GM20000 (cell line): ENCODE results near the gene DMRTB1.

Source experiments
- DNase-seq: peaks from one replicate; pipeline ENCODE4 v3.0.0; 2012; ENCODE audit warnings: low spot score
- TF ChIP-seq, protein P1 (sequence below): IDR thresholded peaks from 2 replicates; pipeline ENCODE4 v1.5.1; 2012; ENCODE audit warnings: mild to moderate bottlenecking, control low read depth; ENCODE audit errors: extremely low read depth, missing control alignments

Gene DMRTB1

GRCh38 chr1:53459321-53460175, at the start of gene DMRTB1:
DMRTB1 (plus strand) TSS chr1:53459399; CDS start chr1:53459454, 55 bp downstream.
- TF ChIP-seq, protein P1, sequence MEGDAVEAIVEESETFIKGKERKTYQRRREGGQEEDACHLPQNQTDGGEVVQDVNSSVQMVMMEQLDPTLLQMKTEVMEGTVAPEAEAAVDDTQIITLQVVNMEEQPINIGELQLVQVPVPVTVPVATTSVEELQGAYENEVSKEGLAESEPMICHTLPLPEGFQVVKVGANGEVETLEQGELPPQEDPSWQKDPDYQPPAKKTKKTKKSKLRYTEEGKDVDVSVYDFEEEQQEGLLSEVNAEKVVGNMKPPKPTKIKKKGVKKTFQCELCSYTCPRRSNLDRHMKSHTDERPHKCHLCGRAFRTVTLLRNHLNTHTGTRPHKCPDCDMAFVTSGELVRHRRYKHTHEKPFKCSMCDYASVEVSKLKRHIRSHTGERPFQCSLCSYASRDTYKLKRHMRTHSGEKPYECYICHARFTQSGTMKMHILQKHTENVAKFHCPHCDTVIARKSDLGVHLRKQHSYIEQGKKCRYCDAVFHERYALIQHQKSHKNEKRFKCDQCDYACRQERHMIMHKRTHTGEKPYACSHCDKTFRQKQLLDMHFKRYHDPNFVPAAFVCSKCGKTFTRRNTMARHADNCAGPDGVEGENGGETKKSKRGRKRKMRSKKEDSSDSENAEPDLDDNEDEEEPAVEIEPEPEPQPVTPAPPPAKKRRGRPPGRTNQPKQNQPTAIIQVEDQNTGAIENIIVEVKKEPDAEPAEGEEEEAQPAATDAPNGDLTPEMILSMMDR: no peak
- no peak for DNase-seq

- TF ChIP-seq, protein P1: no peak
- no peak for DNase-seq
Measured at GRCh38 chr1:53409695-53410094, 49.5 kb upstream of the DMRTB1 start.

DNA sequence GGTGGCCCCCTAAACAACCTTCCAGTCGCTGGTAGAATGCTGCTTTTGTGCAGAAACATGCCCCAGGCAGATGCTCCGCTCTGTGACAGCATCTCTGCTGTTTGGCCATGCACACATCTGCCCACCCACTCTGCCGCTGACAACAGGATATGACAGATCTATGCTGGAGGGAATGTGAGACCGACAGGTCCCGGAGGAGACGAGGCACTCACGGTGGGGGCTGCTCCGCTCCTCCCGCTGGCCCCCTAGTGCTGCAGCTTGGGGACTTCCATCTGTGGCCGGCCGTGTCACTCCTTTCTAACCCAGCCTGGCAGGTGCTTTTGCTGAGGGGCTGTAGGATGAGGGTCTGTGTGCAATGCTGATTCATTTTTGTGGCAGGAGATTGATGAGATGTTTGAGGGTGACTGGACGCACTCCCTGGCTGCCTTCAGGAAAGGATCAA, 49.1 kb upstream of the DMRTB1 start:
- TF ChIP-seq, protein P1: no peak
- DNase-seq: no peak

- DNase-seq: no peak
- TF ChIP-seq, protein P1: no peak
Measured at GRCh38 chr1:53410701-53411100, 48.5 kb upstream of the DMRTB1 start.

DNA sequence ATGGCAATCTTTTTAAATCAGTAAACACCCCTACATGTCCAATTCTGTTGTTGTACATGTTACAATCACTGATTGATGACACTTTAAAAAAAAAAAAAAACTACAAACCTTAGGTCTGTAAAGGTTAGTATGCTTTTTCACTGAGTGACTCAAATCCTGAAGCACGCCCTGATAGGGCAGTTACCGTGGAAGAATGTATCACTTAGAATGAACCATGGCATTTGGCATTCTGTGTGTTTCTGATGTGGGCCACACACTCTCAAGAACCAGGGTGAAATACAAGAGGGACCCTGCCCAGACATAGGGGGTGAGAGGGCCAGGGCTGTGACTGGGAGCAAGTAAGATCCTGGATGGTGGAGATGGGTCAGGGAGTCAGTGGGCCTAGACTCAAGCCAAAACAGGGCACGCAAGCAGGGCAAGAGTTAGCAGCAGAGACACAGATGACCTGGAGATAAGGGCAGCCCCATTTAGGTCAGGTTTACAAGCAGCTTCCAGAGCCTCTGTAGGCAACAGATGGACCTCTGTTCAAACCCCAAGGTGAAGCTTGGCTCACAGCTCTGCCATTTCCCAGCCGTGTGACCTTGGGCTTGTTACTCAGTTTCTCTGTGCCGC, 47.6 kb upstream of the DMRTB1 start:
- DNase-seq: no peak
- TF ChIP-seq, protein P1: no peak

GRCh38 chr1:53412285-53413174, 46.7 kb upstream of the DMRTB1 start:
- no peak for DNase-seq

More at GRCh38 chr1:53412285-53413174, 46.7 kb upstream of the DMRTB1 start:
- TF ChIP-seq, protein P1: no peak
